HUES48 (cell line): ENCODE measurements around the gene SMPDL3A.

ENCODE experiments used
- H3K27ac ChIP-seq: one replicate; pipeline ENCODE4 v1.7.0; 2013; ENCODE audit warnings: low read depth, low read length, inconsistent platforms
- H3K27me3 ChIP-seq: 2 replicates; pipeline ENCODE4 v1.6.1; 2013; ENCODE audit warnings: mild to moderate bottlenecking, low read length; ENCODE audit not compliant: control insufficient read depth, insufficient read depth
- H3K36me3 ChIP-seq: 2 replicates; pipeline ENCODE4 v1.6.1; 2013; ENCODE audit warnings: low read length; ENCODE audit not compliant: control insufficient read depth, insufficient read depth
- H3K4me1 ChIP-seq: 2 replicates; pipeline ENCODE4 v1.6.1; 2013; ENCODE audit warnings: mild to moderate bottlenecking, low read length; ENCODE audit not compliant: control insufficient read depth, insufficient read depth
- H3K4me3 ChIP-seq: 2 replicates; pipeline ENCODE4 v1.5.1; 2013; ENCODE audit warnings: mild to moderate bottlenecking, low read depth, low read length
- H3K9ac ChIP-seq: 2 replicates; pipeline ENCODE4 v1.6.1; 2013; ENCODE audit warnings: mild to moderate bottlenecking, low read depth, low read length, moderate library complexity
- H3K9me3 ChIP-seq: 2 replicates; pipeline ENCODE4 v1.6.1; 2013; ENCODE audit warnings: low read length; ENCODE audit not compliant: control insufficient read depth, insufficient read depth

The SMPDL3A gene

DNA sequence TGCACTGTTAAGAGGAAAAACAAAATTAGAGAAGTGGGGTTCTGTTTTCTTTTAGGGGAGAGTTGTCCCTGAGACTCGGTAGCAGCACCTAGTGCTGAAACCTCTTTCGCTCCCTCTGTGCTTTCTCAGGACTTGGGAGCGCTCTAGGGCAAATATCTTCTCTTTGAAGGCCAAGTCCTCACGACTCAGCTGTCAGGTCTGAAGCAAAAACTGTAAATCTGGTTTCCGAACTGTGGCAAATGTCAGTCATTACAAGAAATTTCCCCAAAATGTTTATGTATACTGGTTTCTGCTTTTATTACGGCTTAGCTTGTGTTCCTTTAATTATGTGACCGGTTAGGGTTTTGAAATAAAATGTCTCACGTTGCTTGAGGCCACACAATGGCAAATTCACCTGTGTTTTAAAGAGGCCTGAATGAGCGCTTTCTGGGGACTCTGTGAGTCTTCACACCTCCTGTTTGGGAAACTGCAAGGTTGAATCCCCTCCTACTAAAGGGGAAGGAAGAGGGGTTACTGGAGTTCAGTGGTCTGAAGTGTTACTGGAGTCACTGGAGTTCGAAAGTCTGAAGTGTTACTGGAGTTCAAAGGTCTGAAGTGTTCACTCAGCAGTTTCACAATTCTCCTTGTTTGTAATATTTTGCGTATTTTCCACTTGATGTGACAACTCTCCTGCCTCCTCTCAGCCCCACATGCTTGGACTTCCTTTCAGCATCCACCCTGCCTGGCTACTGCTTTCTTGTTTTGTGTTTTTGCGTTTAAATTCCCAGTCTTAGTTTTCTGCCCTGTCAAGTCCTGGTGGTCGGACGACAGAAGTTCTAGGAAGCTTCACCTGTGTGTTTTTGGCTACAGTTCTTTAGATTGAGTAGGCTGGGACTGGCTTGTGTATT, 1.6 kb downstream of the SMPDL3A start:
- H3K9me3 ChIP-seq = no peaks in the 10 kb centered on the region
- peak overlapping the region; percentile 86 for H3K27ac ChIP-seq
- no peak overlapping the region for H3K9ac ChIP-seq
- H3K27me3 ChIP-seq = peaks cover 32% of the 10 kb centered on the region
- peak overlapping the region; percentile 73 for H3K4me3 ChIP-seq
- H3K36me3 ChIP-seq = no peaks in the 10 kb centered on the region
- peaks cover 47% of the 10 kb centered on the region for H3K4me1 ChIP-seq

DNA sequence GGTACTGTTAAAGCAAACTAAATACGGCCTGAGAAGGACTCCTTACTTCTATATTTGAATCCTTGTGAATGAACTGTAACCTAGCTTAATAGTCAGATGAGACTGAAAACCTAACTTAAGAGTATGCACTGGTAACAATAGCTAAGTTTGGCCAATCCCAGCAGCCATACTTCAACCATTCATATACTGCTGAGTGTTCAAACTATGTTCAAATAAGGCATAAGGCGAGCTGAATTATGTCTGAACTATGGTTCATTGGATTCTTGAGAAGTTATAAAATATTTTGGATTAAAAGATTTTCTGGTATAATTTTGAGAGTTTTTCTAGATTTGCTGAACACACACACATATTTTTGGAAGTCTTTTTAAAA, 2.2 kb downstream of the SMPDL3A start:
- Histone ChIP-seq H3K27me3 (peaks cover 32% of the 10 kb centered on the region), H3K4me3 (no peak overlapping the region), H3K9me3 (no peaks in the 10 kb centered on the region), H3K27ac (no peak overlapping the region), H3K9ac (no peak overlapping the region), H3K36me3 (no peaks in the 10 kb centered on the region), H3K4me1 (peaks cover 40% of the 10 kb centered on the region)

DNA sequence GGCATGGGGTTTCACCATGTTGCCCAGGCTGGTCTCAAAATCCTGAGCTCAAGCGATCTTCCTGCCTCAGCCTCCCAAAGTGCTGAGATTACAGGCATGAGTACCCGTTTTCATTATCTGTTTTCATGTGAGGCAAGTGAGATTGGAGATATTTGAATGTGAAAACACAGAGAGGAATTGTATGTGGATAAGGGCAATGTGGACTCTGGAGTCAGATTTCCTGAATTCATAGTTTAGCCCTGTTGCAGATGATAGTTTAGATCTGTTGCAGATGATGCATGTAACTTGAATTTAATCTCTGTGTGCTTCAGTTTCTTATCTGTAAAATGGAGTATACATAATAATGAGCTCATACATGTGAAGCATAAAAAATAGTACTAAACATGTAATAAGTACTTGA, 3.7 kb downstream of the SMPDL3A start:
- peaks cover 26% of the 10 kb centered on the region for H3K4me1 ChIP-seq
- H3K27ac ChIP-seq = no peak overlapping the region
- H3K4me3 ChIP-seq = no peak overlapping the region
- H3K9me3 ChIP-seq = no peaks in the 10 kb centered on the region
- no peaks in the 10 kb centered on the region for H3K36me3 ChIP-seq
- peaks cover 22% of the 10 kb centered on the region for H3K27me3 ChIP-seq
- H3K9ac ChIP-seq = no peak overlapping the region

DNA sequence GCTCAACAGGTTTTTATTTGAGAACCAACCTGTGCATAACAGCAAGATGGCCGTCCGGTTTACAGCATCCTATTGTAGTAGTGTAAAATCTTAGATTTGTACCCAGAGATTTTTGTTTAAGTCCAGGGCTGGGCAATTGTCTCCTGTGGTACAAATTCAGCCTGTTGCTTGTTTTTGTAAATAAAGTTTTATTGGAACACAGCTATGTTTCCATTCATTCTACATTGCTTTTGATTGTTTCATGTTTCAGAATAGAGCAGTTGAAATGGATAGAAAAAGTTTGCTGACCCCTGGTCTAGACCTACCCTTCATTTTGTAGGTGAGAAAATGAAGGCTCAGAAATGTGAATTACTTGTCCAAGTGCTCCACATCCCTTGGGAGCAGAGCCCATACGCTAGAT, 8.5 kb downstream of the SMPDL3A start:
- Histone ChIP-seq H3K4me1 (peaks cover 12% of the 10 kb centered on the region), H3K27ac (no peak overlapping the region), H3K9ac (no peak overlapping the region)

DNA sequence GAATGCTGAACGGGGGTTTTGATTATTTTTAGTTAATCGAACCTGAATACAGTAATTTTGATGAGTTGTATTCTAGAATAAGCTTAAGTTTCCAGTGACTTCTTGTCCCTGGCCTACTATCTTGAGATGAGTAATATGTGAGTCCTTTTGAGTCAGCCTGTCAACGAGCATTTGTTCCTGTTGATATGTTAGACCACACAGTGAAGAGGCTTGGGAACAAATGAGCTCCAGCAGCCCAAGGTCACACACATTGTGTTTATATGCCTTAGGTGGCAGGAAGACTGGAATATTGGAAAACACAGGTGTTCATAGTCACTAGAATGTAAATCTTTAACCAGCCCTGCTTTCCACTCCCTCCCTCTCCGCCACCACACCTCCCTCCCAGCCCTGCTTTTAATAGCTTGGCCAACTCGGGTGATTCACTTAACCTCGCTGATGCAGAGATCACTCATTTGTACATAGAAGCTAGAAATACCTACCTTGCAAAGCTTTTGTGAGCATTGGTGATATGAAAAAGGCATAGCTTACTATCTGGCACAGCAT, 9.1 kb downstream of the SMPDL3A start:
- Histone ChIP-seq H3K27me3 (no peaks in the 10 kb centered on the region), H3K4me1 (peaks cover 7% of the 10 kb centered on the region), H3K9ac (no peak overlapping the region), H3K36me3 (no peaks in the 10 kb centered on the region), H3K27ac (no peak overlapping the region), H3K9me3 (no peaks in the 10 kb centered on the region), H3K4me3 (no peak overlapping the region)

More for the DNA sequence above, 8.5 kb downstream of the SMPDL3A start:
- no peaks in the 10 kb centered on the region for H3K36me3 ChIP-seq
- no peak overlapping the region for H3K4me3 ChIP-seq
- no peaks in the 10 kb centered on the region for H3K27me3 ChIP-seq
- no peaks in the 10 kb centered on the region for H3K9me3 ChIP-seq

DNA sequence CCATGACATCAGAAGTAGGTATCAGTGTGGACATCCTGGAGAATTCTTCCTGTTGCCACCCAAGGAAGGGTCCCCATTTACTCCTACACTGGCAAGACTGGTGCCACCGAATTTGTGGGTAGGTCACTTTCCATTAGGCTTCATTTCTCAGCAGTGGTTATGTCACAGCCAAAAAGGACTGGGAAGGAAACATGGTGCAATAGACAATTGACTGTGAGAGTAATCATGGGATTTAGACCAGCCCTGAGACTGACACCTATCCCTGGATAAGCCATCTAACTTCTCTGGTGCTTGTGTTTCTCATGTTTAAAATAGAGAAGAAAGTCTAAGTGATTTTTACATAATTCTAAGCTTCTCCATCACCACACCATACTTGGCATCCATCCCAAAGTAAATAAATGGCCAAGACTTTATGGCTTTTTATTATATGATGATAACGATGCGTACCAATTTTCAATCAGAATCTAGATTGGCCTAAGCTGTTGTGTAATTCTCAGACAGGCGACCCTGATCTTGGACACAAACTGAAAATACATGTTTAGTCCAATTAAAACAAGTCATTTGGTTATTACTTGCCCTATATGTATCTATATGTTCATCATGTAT, 10.2 kb downstream of the SMPDL3A start:
- H3K27ac ChIP-seq = no peak overlapping the region
- H3K27me3 ChIP-seq = no peaks in the 10 kb centered on the region
- no peaks in the 10 kb centered on the region for H3K36me3 ChIP-seq
- H3K4me3 ChIP-seq = no peak overlapping the region
- peaks cover 7% of the 10 kb centered on the region for H3K4me1 ChIP-seq
- no peaks in the 10 kb centered on the region for H3K9me3 ChIP-seq
- no peak overlapping the region for H3K9ac ChIP-seq

DNA sequence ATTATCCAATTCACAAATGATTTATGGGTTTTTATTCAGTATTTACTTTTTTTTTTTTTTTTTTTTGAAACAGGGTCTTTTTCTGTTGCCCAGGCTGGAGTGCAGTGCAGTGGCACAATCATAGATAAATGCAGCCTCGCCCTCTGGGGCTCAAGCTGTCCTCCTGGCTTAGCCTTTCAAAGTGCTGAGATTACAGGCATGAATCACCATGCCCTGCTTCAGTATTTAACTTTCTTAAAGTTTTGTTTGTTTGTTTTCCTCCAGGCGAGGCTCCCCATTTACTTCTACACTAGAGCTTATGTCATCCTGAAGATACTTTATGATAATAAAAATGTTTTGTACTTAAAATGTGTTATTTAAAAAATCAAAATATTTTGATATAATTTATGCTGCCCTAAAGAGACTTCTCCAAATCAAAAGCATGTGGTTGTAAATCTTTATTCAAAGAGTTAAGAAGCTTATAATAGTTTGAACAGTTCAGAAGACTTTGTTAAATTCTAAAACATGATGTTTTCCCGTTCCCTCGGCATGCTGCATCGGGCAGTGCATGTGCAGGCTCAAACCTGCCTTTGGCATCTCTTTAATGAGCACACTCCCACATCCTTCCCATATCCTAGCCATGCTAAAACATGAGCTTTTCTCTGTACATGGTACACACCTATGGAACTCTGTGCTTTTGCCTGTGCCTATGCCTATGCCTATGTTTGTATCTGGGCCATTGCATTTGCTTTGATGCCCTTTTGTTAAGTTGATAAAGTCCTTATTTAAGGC, 11.0 kb downstream of the SMPDL3A start:
- H3K4me1 ChIP-seq = peaks cover 7% of the 10 kb centered on the region
- no peaks in the 10 kb centered on the region for H3K36me3 ChIP-seq
- no peaks in the 10 kb centered on the region for H3K27me3 ChIP-seq
- H3K9me3 ChIP-seq = no peaks in the 10 kb centered on the region
- H3K9ac ChIP-seq = no peak overlapping the region
- H3K4me3 ChIP-seq = no peak overlapping the region
- H3K27ac ChIP-seq = no peak overlapping the region

DNA sequence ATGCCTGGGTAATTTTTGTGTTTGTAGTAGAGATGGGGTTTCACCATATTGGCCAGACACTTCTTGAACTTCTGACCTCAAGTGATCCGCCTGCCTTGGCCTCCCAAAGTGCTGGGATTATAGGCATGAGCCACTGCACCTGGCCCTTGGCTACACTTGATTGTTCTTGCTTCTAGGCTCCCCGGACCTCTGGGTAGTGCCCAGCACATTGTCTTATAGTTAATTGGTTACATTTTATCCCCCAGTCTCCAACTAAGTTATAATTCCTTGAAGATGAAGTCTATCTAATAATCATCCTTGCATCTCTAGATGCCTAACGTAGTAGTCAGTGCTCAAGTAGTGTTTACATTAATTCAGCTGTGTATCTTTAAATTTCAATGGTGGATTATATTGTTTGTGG, 11.8 kb downstream of the SMPDL3A start:
- Histone ChIP-seq H3K9me3 (no peaks in the 10 kb centered on the region), H3K36me3 (no peaks in the 10 kb centered on the region)

DNA sequence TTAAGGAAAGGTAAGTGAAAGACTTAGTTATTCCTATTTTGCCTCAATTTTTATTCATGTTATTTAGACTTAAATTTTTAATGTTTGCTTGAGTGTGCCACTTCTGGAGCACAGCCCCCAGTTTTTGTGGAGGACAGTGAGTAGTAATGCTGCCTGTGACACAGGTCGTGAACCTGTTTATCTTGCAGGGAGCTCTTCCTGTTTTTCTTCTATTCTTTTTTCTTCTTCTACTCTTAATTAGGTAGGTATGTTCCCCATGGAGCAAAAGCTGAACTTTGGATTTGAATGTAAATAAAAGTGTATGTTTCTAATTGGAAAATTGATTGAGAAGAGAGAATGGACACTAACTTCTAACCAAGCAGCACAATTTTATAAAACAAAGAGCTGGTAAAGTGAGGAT, 12.3 kb downstream of the SMPDL3A start:
- H3K36me3 ChIP-seq = no peaks in the 10 kb centered on the region
- no peak overlapping the region for H3K4me3 ChIP-seq
- no peaks in the 10 kb centered on the region for H3K27me3 ChIP-seq
- no peaks in the 10 kb centered on the region for H3K9me3 ChIP-seq
- H3K9ac ChIP-seq = no peak overlapping the region
- peaks cover 7% of the 10 kb centered on the region for H3K4me1 ChIP-seq
- H3K27ac ChIP-seq = no peak overlapping the region

More for the DNA sequence above, 11.8 kb downstream of the SMPDL3A start:
- Histone ChIP-seq H3K4me1 (peaks cover 7% of the 10 kb centered on the region), H3K27ac (no peak overlapping the region), H3K9ac (no peak overlapping the region), H3K4me3 (no peak overlapping the region), H3K27me3 (no peaks in the 10 kb centered on the region)

DNA sequence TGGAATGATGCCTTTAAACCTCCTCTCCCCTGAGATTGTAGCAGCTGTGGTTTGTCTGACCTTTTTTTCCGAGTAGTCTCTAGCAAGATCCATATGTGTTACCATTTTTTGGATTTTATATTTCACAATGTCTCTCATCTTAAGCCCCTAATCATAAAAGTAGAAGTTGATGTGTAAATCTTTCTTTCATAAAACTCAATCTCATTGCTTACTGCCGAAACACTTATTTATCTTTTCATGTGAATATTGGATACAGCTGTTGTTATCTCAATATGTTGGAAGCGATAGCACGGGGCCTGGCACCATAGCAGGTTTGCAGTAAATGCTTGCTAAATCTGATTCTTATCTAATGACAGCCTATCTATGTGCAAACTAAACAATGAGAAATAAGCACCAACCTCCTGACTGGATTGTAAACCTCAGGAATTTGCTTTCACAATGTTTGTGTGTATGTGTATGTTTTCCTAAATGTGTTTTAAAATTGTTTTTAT, 14.2 kb downstream of the SMPDL3A start:
- H3K27me3 ChIP-seq = no peaks in the 10 kb centered on the region
- H3K36me3 ChIP-seq = no peaks in the 10 kb centered on the region
- H3K4me1 ChIP-seq = peaks cover 7% of the 10 kb centered on the region
- no peak overlapping the region for H3K9ac ChIP-seq
- H3K9me3 ChIP-seq = no peaks in the 10 kb centered on the region
- H3K27ac ChIP-seq = no peak overlapping the region
- H3K4me3 ChIP-seq = no peak overlapping the region
